ENCODE measurements around the gene TRAPPC2L. TPM values are rescaled to one million over a fixed set of nuclear protein-coding genes. Genes with fewer than 3 reads are reported as not detected.

TRAPPC2L gene
- total RNA-seq, 1 donor from 2014 or later: 50.1 TPM

- Histone ChIP-seq H3K27me3 (ENCODE audit: control insufficient read depth, insufficient read depth, low read length) (peaks cover 45% of the 10 kb centered on the region), H3K36me3 (ENCODE audit: control insufficient read depth, insufficient read depth, low read length) (no peaks in the 10 kb centered on the region), H3K4me3 (ENCODE audit: low read depth, low read length) (no peak overlapping the region)
- DNase-seq (ENCODE audit: low read depth): no peak
- TF ChIP-seq CTCF (IDR thresholded peaks at IDR 0.05; ENCODE audit: insufficient read depth, low read length, poor library complexity, severe bottlenecking): no peak
These were observed 20.8 kb downstream of the TRAPPC2L start for GRCh38 chr16:88877564-88878289.

- no peak for TF ChIP-seq CTCF (IDR thresholded peaks at IDR 0.05; ENCODE audit: insufficient read depth, low read length, poor library complexity, severe bottlenecking)
- peaks cover 45% of the 10 kb centered on the region for H3K27me3 ChIP-seq (ENCODE audit: control insufficient read depth, insufficient read depth, low read length)
- no peak for DNase-seq (ENCODE audit: low read depth)
- H3K36me3 ChIP-seq (ENCODE audit: control insufficient read depth, insufficient read depth, low read length): no peaks in the 10 kb centered on the region
- H3K4me3 ChIP-seq (ENCODE audit: low read depth, low read length): no peak overlapping the region
These were observed 21.4 kb downstream of the TRAPPC2L start for GRCh38 chr16:88878356-88878755.

GRCh38 chr16:88878967-88879787, 22.2 kb downstream of the TRAPPC2L start:
- TF ChIP-seq CTCF (IDR thresholded peaks at IDR 0.05; ENCODE audit: insufficient read depth, low read length, poor library complexity, severe bottlenecking): no peak
- Histone ChIP-seq H3K4me3 (ENCODE audit: low read depth, low read length) (no peak overlapping the region), H3K36me3 (ENCODE audit: control insufficient read depth, insufficient read depth, low read length) (no peaks in the 10 kb centered on the region), H3K27me3 (ENCODE audit: control insufficient read depth, insufficient read depth, low read length) (peaks cover 45% of the 10 kb centered on the region)
- DNase-seq (ENCODE audit: low read depth): no peak

GRCh38 chr16:88879788-88880055, 22.8 kb downstream of the TRAPPC2L start:
- no peak overlapping the region for H3K4me3 ChIP-seq (ENCODE audit: low read depth, low read length)
- H3K36me3 ChIP-seq (ENCODE audit: control insufficient read depth, insufficient read depth, low read length): no peaks in the 10 kb centered on the region
- TF ChIP-seq CTCF (IDR thresholded peaks at IDR 0.05; ENCODE audit: insufficient read depth, low read length, poor library complexity, severe bottlenecking): no peak
- no peak for DNase-seq (ENCODE audit: low read depth)
- peaks cover 45% of the 10 kb centered on the region for H3K27me3 ChIP-seq (ENCODE audit: control insufficient read depth, insufficient read depth, low read length)

- Histone ChIP-seq H3K36me3 (ENCODE audit: control insufficient read depth, insufficient read depth, low read length) (no peaks in the 10 kb centered on the region), H3K4me3 (ENCODE audit: low read depth, low read length) (no peak overlapping the region), H3K27me3 (ENCODE audit: control insufficient read depth, insufficient read depth, low read length) (peaks cover 45% of the 10 kb centered on the region)
- TF ChIP-seq CTCF (IDR thresholded peaks at IDR 0.05; ENCODE audit: insufficient read depth, low read length, poor library complexity, severe bottlenecking): no peak
- DNase-seq (ENCODE audit: low read depth): no peak
These were observed 23.5 kb downstream of the TRAPPC2L start for GRCh38 chr16:88880226-88881006.

All from kidney epithelial cell (primary cell).